Activated CD8-positive, alpha-beta memory T cell treated with anti-CD3 and anti-CD28 coated beads for 1 hour (primary cell): Measurements from ENCODE around the gene DBR1.
"Not testable (repeated sequence)": the region's sequence is repeated elsewhere in the genome, so short reads cannot be mapped to it uniquely, and the experiment has no call there.

Experiments used
- DNase-seq, 2 donors: peaks; one replicate each; pipeline ENCODE4 v3.0.0-alpha.2; 2020; ENCODE audit warnings: low read depth in 1 of 2; ENCODE audit errors: extremely low read depth in 1 of 2

The DBR1 gene

GRCh38 chr3:138187296-138188012, 12.7 kb upstream of the DBR1 start, which contains the start of gene ARMC8:
TSS of gene ARMC8 (plus strand) at chr3:138187301. CDS start at chr3:138187555, 254 bp downstream.
- peak; percentile 9 to 27 for DNase-seq

DNA sequence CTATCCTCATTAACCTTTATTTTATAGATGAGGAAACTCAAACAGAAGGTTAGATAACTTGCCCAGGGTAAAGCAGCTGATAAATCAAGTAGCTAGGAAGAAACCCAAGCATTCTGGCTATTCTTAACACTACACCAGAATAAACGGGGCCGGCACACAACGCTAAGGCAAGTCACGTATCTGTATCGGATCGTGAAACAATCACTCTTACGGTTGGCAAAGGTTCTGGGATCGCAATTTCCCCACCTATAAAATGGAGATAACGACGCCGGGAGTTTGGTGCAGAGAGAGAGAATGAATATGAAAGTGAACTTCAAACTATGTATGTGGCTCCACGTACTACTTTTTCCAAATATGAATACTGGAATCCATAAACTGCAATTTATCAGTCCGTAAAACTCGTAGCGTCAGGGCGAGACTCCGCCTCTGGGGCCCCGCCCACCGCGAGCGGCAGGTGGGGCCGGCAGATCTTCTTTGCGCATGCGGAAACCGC, 12.1 kb upstream of the DBR1 start:
- DNase-seq = peak; percentile 71 to 82

- no peak for DNase-seq
These were observed 11.5 kb upstream of the DBR1 start for GRCh38 chr3:138186221-138186620.

DNA sequence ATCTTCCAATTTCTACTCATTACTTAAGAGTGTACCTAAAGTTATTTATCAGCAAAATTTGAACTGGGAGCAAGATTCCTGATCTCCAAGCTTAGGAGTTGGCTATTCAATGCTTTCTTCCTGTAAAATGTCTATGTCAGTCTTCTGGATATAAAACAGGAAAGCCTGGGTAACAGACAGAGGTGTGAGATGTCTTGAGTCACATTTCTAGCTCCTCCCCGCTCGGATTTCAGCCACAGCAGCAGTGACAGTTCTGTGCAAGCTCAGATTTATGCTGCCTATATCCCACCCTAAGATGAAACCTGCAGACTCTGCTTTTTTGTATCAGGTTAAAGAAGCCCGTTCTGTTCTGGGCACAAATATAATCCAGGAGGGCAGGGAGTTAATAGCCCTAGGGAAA, 10.3 kb upstream of the DBR1 start:
- DNase-seq = no peak

DNA sequence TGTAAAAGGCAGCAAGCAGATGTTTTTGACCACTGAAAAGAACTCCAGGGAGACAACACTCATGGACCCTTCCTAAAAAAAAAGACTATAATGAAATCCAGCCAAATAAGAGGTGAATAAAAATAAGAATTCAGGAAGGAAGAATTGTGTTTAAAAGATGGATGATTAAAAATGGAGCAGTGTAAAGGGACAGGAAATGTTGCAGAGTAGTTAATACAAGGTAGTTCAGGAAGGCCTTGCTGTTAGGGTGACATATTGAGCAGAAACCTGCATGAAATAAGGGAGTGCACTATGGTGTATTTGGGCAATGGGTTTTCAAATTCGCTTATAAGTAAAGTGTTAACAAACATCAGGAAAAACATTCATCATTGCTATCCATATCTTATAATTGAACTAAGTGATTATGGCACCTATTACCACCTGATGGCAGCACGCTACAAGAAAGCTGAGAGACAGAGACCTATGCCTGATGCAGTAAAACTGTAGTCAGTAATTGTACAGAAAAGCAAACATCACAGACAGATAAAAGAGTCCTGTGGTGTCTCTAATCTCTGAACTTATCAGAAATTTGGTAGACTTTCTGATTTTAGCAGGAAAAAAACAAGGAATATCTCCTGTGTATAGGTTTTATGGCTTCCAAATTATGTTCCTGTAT, 5.8 kb upstream of the DBR1 start:
- no peak for DNase-seq

DNA sequence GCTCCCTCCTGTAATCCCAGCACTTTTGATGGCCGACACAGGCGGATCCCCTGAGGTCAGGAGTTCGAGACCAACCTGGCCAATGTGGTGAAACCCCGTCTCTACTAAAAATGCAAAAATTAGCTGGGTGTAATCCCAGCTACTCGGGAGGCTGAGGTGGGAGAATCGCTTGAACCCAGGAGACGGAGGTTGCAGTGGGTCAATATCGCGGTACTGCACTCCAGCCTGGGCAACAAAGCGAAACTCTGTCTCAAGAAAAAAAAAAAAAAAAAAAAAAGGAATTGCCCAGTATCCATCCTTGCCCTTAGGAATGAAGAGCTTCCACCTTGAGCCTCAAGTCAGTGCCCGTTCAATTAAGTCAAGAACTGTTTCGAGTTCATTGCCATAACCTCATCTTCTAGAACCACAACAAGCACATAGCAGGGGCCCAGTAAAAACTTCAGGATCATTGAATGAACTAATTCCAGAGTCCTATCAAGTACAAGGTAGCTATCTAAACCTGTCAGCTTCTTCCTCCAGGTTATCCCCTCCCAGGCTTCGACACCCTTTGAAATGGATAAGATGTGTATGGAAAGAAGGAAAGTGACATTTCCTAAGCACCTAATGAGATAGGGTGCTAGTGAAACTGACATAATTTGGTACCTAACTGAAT, 826 bp downstream of the DBR1 start:
- DNase-seq = no peak

DNA sequence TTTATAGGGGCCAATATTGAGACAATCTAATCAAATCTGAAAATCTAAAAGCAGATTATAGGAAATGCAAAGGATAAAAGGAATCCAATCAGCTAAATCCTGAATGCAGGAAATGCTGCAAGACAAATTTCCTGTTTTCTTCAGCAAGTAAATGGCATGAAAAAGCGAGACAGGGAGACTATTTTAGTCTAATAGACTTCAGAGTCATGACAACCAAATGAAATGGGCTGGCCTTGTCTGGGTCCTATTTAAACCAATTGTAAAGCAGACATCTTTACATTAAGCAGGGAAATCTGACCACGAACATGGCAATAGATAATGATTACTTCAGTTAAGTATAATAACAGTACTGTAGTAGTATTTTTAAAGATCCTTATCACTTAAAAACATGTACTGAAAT, 2.1 kb downstream of the DBR1 start:
- no peak for DNase-seq

GRCh38 chr3:138165061-138165460, 9.7 kb downstream of the DBR1 start:
- no peak for DNase-seq

- no peak for DNase-seq
These were observed 17.0 kb downstream of the DBR1 start for GRCh38 chr3:138157743-138158142.

DNA sequence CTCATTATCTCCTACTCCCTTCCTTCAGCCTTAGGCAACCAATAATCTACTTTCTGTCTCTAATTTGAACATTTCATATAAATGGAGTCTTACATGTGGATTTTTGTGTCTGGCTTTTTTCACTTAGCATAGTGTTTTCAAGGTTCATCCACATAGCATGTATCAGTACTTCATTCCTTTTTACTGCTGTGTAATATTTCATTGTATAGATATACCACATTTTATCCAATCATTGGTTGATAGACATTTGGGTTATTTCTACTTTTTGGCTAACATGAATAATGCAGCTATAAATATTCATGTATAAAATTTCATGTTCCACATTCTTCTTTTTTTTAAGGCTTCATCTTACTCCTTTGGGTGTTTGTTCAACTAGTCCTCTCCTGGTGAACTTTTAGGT, 20.2 kb downstream of the DBR1 start:
- DNase-seq = no peak

GRCh38 chr3:138148503-138148902, 26.2 kb downstream of the DBR1 start:
- DNase-seq = no peak

DNA sequence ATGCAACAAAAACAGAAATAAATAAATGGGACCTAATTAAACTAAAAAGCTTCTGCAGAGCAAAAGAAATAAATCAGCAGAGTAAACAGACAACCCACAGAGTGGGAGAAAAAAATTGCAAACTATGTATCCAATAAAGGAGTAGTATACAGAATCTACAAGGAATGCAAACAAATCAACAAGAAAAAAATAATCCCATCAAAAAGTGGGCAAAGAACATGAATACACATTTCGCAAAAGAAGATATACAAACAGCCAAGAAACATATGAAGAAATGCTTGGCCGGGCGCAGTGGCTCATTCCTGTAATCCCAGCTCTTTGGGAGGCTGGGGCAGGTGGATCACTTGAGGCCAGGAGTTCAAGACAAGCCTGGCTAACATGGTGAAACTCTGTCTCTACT, 32.5 kb downstream of the DBR1 start:
- DNase-seq = not testable (repeated sequence)

GRCh38 chr3:138140940-138141339, 33.8 kb downstream of the DBR1 start:
- no peak for DNase-seq

- DNase-seq = no peak
These were observed 35.0 kb downstream of the DBR1 start for GRCh38 chr3:138139691-138140090.

DNA sequence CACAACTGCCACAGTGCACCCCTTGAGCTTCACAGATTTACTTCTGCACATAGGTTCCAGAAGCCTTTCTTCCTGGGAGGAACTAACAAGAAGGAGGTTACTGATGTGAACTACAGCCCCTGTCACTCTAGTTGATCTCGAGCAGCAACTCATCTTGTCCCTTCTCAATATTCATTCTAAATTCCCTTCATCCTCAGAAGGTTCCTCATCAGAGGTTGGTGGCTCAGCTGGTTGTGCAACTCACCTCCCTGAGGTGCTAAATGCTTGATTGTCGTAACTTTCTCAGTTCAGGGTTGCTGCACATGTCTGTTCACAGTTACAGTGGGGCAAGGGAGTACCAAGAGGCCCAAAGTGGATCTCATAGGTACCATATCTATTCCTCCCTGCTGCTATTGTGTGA, 36.9 kb downstream of the DBR1 start:
- no peak for DNase-seq

DNA sequence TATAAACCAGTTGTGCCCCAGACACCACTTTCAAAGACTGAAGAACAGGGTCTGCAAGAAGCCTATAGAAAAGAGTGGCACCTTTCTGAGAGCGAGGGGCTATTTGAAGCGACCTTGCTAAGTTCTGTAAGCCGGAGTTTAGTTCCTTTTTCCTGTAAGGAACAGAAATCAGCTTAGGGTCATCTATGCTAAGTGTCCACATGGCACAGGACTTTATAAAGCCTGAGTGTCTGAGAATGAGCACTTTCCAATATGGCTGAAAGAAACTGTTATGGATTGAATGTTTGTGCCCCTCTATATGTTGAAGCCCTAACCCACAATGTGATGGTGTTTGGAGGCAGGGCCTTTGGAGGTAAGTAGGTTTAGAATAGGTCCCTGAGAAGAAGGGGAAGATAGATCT, 38.5 kb downstream of the DBR1 start:
- no peak for DNase-seq

DNA sequence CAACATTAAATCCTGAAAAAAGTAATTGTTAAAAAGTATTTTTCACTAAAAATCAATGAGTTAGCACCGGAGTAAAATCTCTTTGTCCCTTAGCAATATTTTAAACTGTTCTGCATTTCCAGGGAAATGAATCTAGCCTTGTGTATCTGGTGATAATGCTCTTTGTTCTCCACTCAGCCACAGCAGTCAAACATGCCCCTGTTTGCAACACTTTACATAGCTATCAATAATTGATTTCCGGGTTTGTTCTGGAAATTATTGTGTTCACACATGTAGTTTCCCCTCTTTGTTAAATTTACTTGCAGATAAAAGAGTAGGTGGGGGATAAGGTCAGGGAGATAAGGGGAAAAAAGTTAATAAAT, 38.9 kb downstream of the DBR1 start:
- DNase-seq = no peak

DNA sequence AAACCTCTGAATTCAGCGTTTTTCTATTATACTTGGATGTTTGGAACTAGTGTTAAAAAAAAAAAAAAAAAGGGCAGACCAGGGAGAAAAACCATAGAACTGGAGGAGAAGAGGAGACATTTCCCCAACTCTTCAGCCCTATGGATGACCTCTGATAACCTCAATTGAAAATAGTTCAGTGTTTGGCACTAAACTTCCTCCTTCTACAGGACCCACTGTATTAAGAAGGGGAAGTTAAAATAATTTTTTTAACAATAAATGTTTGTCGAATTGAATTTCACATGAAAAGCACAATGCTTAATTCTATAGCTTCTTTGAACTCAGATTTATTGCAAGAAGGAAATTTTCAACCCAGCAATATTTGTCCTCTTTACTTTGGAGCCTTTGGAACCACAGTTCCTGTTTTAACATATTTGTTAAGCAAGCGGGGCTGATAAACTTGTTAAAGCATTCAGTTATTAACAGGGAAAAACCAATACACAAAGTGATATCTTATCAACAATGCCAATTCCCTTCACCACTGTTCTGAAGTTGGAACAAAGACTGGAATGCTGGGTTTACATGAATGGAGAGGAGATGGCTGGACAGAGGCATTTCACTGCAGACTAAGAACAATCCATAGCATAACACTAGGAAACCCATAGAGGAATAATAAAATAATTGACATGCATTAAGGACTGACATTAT, 39.4 kb downstream of the DBR1 start:
- no peak for DNase-seq

DNA sequence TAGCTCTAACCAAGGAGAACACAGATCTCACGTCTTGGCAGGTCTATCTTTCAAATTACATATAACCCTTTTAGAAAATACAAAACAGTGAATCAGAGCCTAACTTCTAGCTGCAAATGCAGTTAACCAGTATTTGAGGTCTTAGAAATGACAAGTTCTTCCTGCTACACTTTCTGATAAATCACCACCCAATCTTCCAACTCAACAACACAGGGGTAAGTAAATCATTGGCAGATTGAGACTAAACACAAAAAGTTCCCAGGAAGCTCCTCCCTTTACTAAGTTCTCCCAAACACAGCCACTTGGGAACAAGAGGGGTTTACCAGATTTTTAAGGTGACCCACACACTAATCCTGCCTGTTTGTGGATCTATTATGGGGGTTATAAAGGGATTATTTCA, 42.5 kb downstream of the DBR1 start, which contains the start of gene A4GNT:
Gene A4GNT (minus strand): TSS at position 152 of the 400 bp plus-strand sequence. CDS start 1,134 bp downstream, outside the sequence.
- no peak for DNase-seq

GRCh38 chr3:138127636-138128365, 46.9 kb downstream of the DBR1 start:
- DNase-seq = no peak
